Liver (tissue), 9 donors: ENCODE results near the gene CRMP1. TPM values are rescaled to one million over a fixed set of nuclear protein-coding genes. Genes with fewer than 3 reads are reported as not detected.

Source experiments
- DNase-seq: peaks from one replicate; pipeline ENCODE4 v3.0.0-alpha.2; 2017; ENCODE audit warnings: low spot score
- H3K27ac ChIP-seq, 2 donors: one replicate each; pipeline ENCODE4 v1.7.0; 2013; ENCODE audit warnings: inconsistent platforms in 2 of 2, low read length in 2 of 2, control low read depth in 1 of 2, low read depth in 1 of 2, mild to moderate bottlenecking in 1 of 2
- H3K27me3 ChIP-seq, 4 donors: one replicate each; pipeline versions ENCODE4 v1.6.1 to v1.7.0; 2013; ENCODE audit warnings: low read length in 3 of 4, inconsistent platforms in 1 of 4, mild to moderate bottlenecking in 1 of 4, moderate library complexity in 1 of 4; ENCODE audit not compliant: control insufficient read depth in 4 of 4, insufficient read depth in 4 of 4
- H3K36me3 ChIP-seq, 4 donors: one replicate each; pipeline versions ENCODE4 v1.6.1 to v1.7.0; 2013; ENCODE audit warnings: low read length in 3 of 4, mild to moderate bottlenecking in 3 of 4, low read depth in 1 of 4, moderate library complexity in 1 of 4; ENCODE audit not compliant: control insufficient read depth in 4 of 4, insufficient read depth in 3 of 4
- H3K4me1 ChIP-seq, 4 donors: one replicate each; pipeline versions ENCODE4 v1.6.1 to v1.7.0; 2013; ENCODE audit warnings: low read length in 3 of 4, mild to moderate bottlenecking in 3 of 4, moderate library complexity in 1 of 4; ENCODE audit not compliant: control insufficient read depth in 4 of 4, insufficient read depth in 4 of 4
- H3K4me3 ChIP-seq, 3 donors: one replicate each; pipeline versions ENCODE4 v1.6.1 to v1.7.0; 2013; ENCODE audit warnings: low read length in 3 of 3, control low read depth in 1 of 3, low read depth in 1 of 3, mild to moderate bottlenecking in 1 of 3
- H3K9ac ChIP-seq, 2 donors: one replicate each; pipeline ENCODE4 v1.7.0; 2013; ENCODE audit warnings: low read length in 2 of 2, mild to moderate bottlenecking in 2 of 2, moderate library complexity in 2 of 2, control low read depth in 1 of 2, low read depth in 1 of 2
- H3K9me3 ChIP-seq, 4 donors: one replicate each; pipeline versions ENCODE4 v1.6.1 to v1.7.0; 2013; ENCODE audit warnings: low read length in 3 of 4; ENCODE audit not compliant: control insufficient read depth in 4 of 4
- EGR1 ChIP-seq, 2 donors: IDR thresholded peaks; 2 replicates each; pipeline ENCODE4 v1.6.1; 2016 to 2018; ENCODE audit warnings: antibody characterized with exemption in 2 of 2, low read depth in 2 of 2
- RAD21 ChIP-seq, 2 donors: IDR thresholded peaks; 2 replicates each; pipeline ENCODE4 v1.6.1; 2016; ENCODE audit warnings: antibody characterized with exemption in 2 of 2, mild to moderate bottlenecking in 2 of 2
- YY1 ChIP-seq: IDR thresholded peaks from 2 replicates; pipeline ENCODE4 v1.6.1; 2016; ENCODE audit warnings: antibody characterized with exemption, mild to moderate bottlenecking
- WGBS: extraction: QIAGEN DNeasy Blood & Tissue Kit; methylation state at CpG from one replicate; pipeline ENCODE4 v1.1.7; 2013; 5-methylcytosine and 5-hydroxymethylcytosine counted together
- polyA plus RNA-seq, 2 donors: library from polyadenylated mRNA; stranded (reverse) in 1 of 2; unstranded in 1 of 2; fragments of 200-250 nt in 1 of 2; fragments of >200 nt in 1 of 2; fragmentation: Nextera tagmentation in 1 of 2; extraction: Ambion mirVana in 1 of 2; gene quantifications; one replicate each; pipeline versions ENCODE4 v1.2.1 to v1.2.3, GENCODE V29; 2013 to 2015
- total RNA-seq, 2 donors: library from RNA; depleted of rRNA; stranded (reverse); fragments of >200 nt; gene quantifications; one replicate each; pipeline ENCODE4 v1.2.3, GENCODE V29; 2014
- TF ChIP-seq, protein P1 (sequence below): IDR thresholded peaks from 2 replicates; pipeline ENCODE4 v1.6.1; 2016; ENCODE audit warnings: antibody characterized with exemption
- TF ChIP-seq, protein P2 (sequence below): fragments of 150-350 bp; IDR thresholded peaks from 2 replicates; pipeline ENCODE4 v1.5.1; 2017; ENCODE audit warnings: improper control_type of control experiment, low read depth, low read length; ENCODE audit not compliant: missing input control
- TF ChIP-seq, protein P3 (sequence below): IDR thresholded peaks from 2 replicates; pipeline ENCODE4 v1.6.1; 2016; ENCODE audit warnings: antibody characterized with exemption, mild to moderate bottlenecking
- donor health status: healthy.
- donor health status: healthy.
- donor health status: healthy.
- donor health status: healthy.
- donor health status: healthy.

CRMP1 gene
- total and polyA plus RNA-seq, 4 donors: 0.06 to 0.42 (median 0.12) TPM

DNA sequence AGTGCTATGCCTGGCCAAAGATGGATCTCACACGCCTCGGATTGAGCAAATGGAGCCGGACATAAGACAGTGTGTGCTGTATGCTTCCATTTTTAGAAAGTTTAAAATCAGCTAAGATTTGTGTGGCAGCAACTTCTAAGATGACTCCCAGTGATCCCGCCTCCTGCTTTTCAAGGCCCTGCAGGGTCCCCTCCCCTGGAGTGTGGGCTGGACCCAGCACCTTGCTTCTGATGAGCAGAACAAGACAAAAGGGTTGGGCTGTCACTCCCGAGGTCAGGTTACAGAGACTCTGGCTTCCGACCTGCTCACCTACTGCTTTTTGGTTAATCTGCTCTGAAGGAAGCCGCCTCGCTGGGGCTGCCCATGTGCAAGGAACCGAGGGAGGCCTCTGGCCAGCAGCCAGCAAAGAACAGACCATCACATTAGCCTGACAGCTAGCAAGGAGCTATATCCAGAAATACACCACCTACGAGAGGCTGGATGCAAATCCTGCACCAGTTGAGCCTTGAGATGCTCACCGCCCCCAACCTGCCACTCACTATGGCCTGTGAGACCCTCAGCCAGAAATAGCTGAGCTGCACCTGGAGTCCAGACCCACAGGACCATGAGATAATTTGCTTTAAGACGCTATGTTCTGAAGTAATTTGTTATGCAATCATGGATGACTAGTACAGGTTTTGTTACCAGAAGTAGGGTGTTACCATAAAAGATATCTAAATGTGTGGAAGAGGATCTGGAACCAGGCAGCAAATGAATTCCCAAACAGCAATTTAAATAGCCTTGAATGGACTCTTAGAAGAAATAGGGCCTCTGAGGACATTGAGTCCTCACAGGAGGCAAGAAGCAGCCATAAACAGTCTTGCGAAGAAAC, 47.6 kb downstream of the CRMP1 start:
- Histone ChIP-seq H3K4me1 (no peaks in the 10 kb centered on the region), H3K27me3 (no peaks in the 10 kb centered on the region), H3K36me3 (no peaks in the 10 kb centered on the region), H3K9me3 (no peaks in the 10 kb centered on the region), H3K9ac (no peak overlapping the region), H3K4me3 (no peak overlapping the region), H3K27ac (no peak overlapping the region)
- DNase-seq: no peak
- TF ChIP-seq, protein P1, sequence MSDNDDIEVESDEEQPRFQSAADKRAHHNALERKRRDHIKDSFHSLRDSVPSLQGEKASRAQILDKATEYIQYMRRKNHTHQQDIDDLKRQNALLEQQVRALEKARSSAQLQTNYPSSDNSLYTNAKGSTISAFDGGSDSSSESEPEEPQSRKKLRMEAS: no peak
- TF ChIP-seq, protein P2, sequence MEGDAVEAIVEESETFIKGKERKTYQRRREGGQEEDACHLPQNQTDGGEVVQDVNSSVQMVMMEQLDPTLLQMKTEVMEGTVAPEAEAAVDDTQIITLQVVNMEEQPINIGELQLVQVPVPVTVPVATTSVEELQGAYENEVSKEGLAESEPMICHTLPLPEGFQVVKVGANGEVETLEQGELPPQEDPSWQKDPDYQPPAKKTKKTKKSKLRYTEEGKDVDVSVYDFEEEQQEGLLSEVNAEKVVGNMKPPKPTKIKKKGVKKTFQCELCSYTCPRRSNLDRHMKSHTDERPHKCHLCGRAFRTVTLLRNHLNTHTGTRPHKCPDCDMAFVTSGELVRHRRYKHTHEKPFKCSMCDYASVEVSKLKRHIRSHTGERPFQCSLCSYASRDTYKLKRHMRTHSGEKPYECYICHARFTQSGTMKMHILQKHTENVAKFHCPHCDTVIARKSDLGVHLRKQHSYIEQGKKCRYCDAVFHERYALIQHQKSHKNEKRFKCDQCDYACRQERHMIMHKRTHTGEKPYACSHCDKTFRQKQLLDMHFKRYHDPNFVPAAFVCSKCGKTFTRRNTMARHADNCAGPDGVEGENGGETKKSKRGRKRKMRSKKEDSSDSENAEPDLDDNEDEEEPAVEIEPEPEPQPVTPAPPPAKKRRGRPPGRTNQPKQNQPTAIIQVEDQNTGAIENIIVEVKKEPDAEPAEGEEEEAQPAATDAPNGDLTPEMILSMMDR: no peak
- TF ChIP-seq EGR1 (IDR thresholded peaks at IDR 0.05; ENCODE audit: low read depth in 2 of 2) (no peak), RAD21 (IDR thresholded peaks at IDR 0.05) (no peak), YY1 (no peak)
- TF ChIP-seq, protein P3, sequence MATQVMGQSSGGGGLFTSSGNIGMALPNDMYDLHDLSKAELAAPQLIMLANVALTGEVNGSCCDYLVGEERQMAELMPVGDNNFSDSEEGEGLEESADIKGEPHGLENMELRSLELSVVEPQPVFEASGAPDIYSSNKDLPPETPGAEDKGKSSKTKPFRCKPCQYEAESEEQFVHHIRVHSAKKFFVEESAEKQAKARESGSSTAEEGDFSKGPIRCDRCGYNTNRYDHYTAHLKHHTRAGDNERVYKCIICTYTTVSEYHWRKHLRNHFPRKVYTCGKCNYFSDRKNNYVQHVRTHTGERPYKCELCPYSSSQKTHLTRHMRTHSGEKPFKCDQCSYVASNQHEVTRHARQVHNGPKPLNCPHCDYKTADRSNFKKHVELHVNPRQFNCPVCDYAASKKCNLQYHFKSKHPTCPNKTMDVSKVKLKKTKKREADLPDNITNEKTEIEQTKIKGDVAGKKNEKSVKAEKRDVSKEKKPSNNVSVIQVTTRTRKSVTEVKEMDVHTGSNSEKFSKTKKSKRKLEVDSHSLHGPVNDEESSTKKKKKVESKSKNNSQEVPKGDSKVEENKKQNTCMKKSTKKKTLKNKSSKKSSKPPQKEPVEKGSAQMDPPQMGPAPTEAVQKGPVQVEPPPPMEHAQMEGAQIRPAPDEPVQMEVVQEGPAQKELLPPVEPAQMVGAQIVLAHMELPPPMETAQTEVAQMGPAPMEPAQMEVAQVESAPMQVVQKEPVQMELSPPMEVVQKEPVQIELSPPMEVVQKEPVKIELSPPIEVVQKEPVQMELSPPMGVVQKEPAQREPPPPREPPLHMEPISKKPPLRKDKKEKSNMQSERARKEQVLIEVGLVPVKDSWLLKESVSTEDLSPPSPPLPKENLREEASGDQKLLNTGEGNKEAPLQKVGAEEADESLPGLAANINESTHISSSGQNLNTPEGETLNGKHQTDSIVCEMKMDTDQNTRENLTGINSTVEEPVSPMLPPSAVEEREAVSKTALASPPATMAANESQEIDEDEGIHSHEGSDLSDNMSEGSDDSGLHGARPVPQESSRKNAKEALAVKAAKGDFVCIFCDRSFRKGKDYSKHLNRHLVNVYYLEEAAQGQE: no peak
- WGBS: 60% methylated on average over 13 of the region's 13 CpGs

DNA sequence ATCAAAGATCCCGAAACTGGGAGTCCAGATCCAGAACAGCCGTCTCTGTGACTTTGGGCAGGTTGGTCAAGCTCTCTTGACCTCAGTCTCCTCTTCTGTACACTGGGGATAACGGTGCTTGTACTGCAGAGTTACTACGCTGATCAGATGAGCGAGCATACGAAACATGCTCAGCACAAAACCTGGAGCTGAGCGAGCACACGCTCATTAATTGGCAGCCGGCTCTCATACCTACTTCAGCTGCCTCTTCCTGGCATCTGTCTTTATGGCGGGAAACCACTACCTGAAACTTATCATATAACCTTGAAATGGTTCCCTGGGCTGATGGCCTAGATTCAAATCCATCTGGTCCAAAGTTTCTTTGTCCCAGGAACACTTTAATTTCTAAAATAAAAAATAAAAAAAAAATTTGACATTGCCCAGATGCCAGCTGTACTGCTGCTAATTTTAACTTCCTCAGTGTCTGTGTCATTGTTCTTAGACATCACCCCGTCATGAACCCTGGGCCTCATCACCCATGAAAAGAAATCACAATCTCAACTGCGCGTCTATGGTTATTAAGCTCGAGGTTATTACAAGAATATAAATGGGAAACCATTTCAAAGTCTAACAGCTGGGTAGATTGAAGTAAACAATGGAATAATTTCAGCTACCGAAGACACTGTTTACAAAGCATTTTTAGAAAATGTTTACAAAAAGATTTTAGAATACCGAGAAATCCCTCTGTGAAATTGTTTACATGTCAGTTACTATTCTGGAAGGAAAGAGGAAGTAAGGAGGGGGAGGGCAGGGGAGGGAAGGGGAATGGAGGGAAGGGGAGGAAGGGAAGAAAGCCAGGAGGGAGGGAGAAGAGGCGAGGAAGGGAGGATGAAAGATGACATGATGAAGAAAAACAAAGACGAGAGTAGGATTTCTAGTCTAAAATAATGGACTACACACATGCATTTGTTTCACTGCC, 49.0 kb downstream of the CRMP1 start:
- Histone ChIP-seq H3K4me1 (no peaks in the 10 kb centered on the region), H3K9ac (no peak overlapping the region), H3K27me3 (no peaks in the 10 kb centered on the region), H3K4me3 (no peak overlapping the region), H3K27ac (no peak overlapping the region), H3K36me3 (no peaks in the 10 kb centered on the region), H3K9me3 (no peaks in the 10 kb centered on the region)
- WGBS: 75% methylated on average over 18 of the region's 18 CpGs
- no peak for DNase-seq
- TF ChIP-seq, protein P1: no peak
- TF ChIP-seq, protein P3: no peak
